HEK293 (cell line): Measurements from ENCODE around the gene NOL4L.

Experiments used
- CTCF ChIA-PET: fragments of 350-600 bp; formaldehyde crosslinking; extraction: SDS; loops from one replicate; lab custom pipeline; 2021; ENCODE audit warnings: antibody characterized with exemption; lab: Yijun Ruan, JAX
- POLR2A ChIA-PET: fragments of 300-600 bp; formaldehyde crosslinking; extraction: SDS; loops from one replicate; lab custom pipeline; 2020; ENCODE audit warnings: antibody characterized with exemption, inconsistent platforms; lab: Yijun Ruan, JAX
- H3K27ac ChIP-seq: fragments of 200-500 bp; sonication (Bioruptor generic); 2 replicates; pipeline ENCODE4 v1.5.1; 2014; ENCODE audit warnings: low read depth, low read length, control low read depth, inconsistent platforms; ENCODE audit errors: extremely low read depth
- H3K36me3 ChIP-seq, 2 experiments: fragments of 200-500 bp in 1 of 2; sonication (Bioruptor generic) in 1 of 2; 1 replicate in 1 of 2; 2 replicates in 1 of 2; pipeline ENCODE4 v1.5.1; 2014 to 2017; ENCODE audit warnings: inconsistent platforms in 2 of 2, low read length in 2 of 2; ENCODE audit not compliant: control insufficient read depth in 2 of 2, insufficient read depth in 1 of 2
- H3K4me1 ChIP-seq: fragments of 200-500 bp; sonication (Bioruptor generic); 2 replicates; pipeline ENCODE4 v1.5.1; 2014; ENCODE audit warnings: mild to moderate bottlenecking, low read length, inconsistent platforms; ENCODE audit not compliant: control insufficient read depth, insufficient read depth
- H3K4me3 ChIP-seq: 2 replicates; pipeline ENCODE4 v1.5.1; 2011; ENCODE audit warnings: low read depth, mild to moderate bottlenecking, control low read depth, low read length, moderate library complexity
- H3K9me3 ChIP-seq: fragments of 200-500 bp; sonication (Bioruptor generic); 2 replicates; pipeline ENCODE4 v1.5.1; 2014; ENCODE audit warnings: low read depth, low read length, inconsistent platforms; ENCODE audit not compliant: control insufficient read depth, insufficient read depth
- HOXA7 ChIP-seq: sonication (generic); formaldehyde crosslinking; IDR thresholded peaks from 2 replicates; pipeline ENCODE4 v1.8.1; 2022; ENCODE audit warnings: missing genetic modification reagents, borderline replicate concordance
- IKZF3 ChIP-seq: fragments of 450-650 bp; IDR thresholded peaks from 2 replicates; pipeline ENCODE4 v1.5.0; 2018; ENCODE audit warnings: missing biosample characterization, mild to moderate bottlenecking, missing genetic modification characterization, moderate library complexity
- SETDB1 ChIP-seq: IDR thresholded peaks from one replicate; pipeline ENCODE4 v1.6.1; 2017; ENCODE audit warnings: mild to moderate bottlenecking, low read length, moderate library complexity, mixed read lengths; ENCODE audit not compliant: insufficient read length
- ZNF140 ChIP-seq: fragments of 450-650 bp; formaldehyde crosslinking; IDR thresholded peaks from 2 replicates; pipeline ENCODE4 v1.5.1; 2016; ENCODE audit warnings: missing biosample characterization, missing genetic modification characterization
- ZNF146 ChIP-seq: fragments of 450-650 bp; formaldehyde crosslinking; IDR thresholded peaks from 2 replicates; pipeline ENCODE4 v1.5.1; 2016; ENCODE audit warnings: missing biosample characterization, missing genetic modification characterization
- ZNF16 ChIP-seq: fragments of 450-650 bp; formaldehyde crosslinking; IDR thresholded peaks from 2 replicates; pipeline ENCODE4 v1.5.1; 2016; ENCODE audit warnings: low read depth, missing biosample characterization, missing genetic modification characterization
- ZNF292 ChIP-seq: fragments of 450-650 bp; formaldehyde crosslinking; IDR thresholded peaks from 2 replicates; pipeline ENCODE4 v1.5.1; 2016; ENCODE audit warnings: low read depth, missing biosample characterization, missing genetic modification characterization, borderline replicate concordance
- ZNF335 ChIP-seq: fragments of 450-650 bp; formaldehyde crosslinking; conservative IDR thresholded peaks from 2 replicates; pipeline ENCODE4 v1.5.1; 2016; ENCODE audit warnings: missing biosample characterization, missing genetic modification characterization
- ZNF416 ChIP-seq: fragments of 450-650 bp; formaldehyde crosslinking; IDR thresholded peaks from 2 replicates; pipeline ENCODE4 v1.5.1; 2016; ENCODE audit warnings: missing biosample characterization, missing genetic modification characterization
- ZNF530 ChIP-seq: fragments of 450-650 bp; formaldehyde crosslinking; IDR thresholded peaks from 2 replicates; pipeline ENCODE4 v1.5.1; 2016; ENCODE audit warnings: low read depth, missing biosample characterization, missing genetic modification characterization
- ZNF621 ChIP-seq: fragments of 450-650 bp; formaldehyde crosslinking; IDR thresholded peaks from 2 replicates; pipeline ENCODE4 v1.5.1; 2017; ENCODE audit warnings: missing biosample characterization, missing genetic modification characterization
- ZNF701 ChIP-seq: fragments of 450-650 bp; formaldehyde crosslinking; IDR thresholded peaks from 2 replicates; pipeline ENCODE4 v1.5.1; 2016; ENCODE audit warnings: missing biosample characterization, missing genetic modification characterization
- ZNF768 ChIP-seq: fragments of 450-650 bp; formaldehyde crosslinking; IDR thresholded peaks from 2 replicates; pipeline ENCODE4 v1.5.1; 2018; ENCODE audit warnings: missing biosample characterization, mild to moderate bottlenecking, missing genetic modification characterization
- ZNF776 ChIP-seq: fragments of 450-650 bp; formaldehyde crosslinking; IDR thresholded peaks from 2 replicates; pipeline ENCODE4 v1.5.0; 2017; ENCODE audit warnings: missing biosample characterization, missing genetic modification characterization, borderline replicate concordance
- ZNF791 ChIP-seq: fragments of 450-650 bp; formaldehyde crosslinking; IDR thresholded peaks from 2 replicates; pipeline ENCODE4 v1.5.1; 2016; ENCODE audit warnings: missing biosample characterization, missing genetic modification characterization
- TF ChIP-seq, protein P1 (sequence below): fragments of 450-650 bp; formaldehyde crosslinking; conservative IDR thresholded peaks from 2 replicates; pipeline ENCODE4 v1.5.1; 2016; ENCODE audit warnings: low read depth, missing biosample characterization, missing genetic modification characterization
- TF ChIP-seq, protein P2 (sequence below): fragments of 450-650 bp; formaldehyde crosslinking; IDR thresholded peaks from 2 replicates; pipeline ENCODE4 v1.5.1; 2016; ENCODE audit warnings: missing biosample characterization, missing genetic modification characterization, low read depth

Gene NOL4L

DNA sequence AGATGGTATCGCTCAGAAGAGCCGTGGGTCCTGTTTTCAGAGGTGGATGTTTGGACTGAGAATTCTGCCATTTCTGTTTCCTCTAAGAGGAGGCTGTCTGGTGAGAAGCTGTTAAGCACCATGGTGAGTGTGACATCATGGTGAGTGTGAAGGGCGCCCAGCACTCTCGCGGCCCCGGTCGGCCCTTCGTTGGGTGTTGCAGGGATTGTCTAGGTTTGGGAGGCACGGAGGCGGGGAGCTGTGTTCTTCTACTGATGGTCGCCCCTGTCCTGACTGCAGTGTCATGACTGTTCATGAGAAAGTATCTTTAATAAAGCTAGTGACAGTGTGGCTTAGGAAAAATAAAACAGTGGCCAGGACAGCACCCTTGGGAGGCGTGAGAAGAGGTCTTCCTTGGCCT is 70.4 kb downstream of the NOL4L start:
- ChIA-PET POLR2A (no interaction called here), CTCF (interaction anchor here (0.6 to 2.8 kb wide), 3 partner anchors 10 to 198 kb away, joined by 3 to 15 read pairs (median 4); no protein-coding TSS in a partner anchor)
- no peaks in the 10 kb centered on the region for H3K9me3 ChIP-seq
- no peak overlapping the region for H3K4me3 ChIP-seq
- no peak overlapping the region for H3K27ac ChIP-seq
- no peaks in the 10 kb centered on the region; the same call in none of the 2 replicates for H3K4me1 ChIP-seq
- peaks cover 0 to 3% of the 10 kb centered on the region in 2 experiments; a peak in 1 of 3 replicates for H3K36me3 ChIP-seq
- TF ChIP-seq ZNF140 (tag by site-specific recombination) = no peak
- TF ChIP-seq ZNF292 = no peak

DNA sequence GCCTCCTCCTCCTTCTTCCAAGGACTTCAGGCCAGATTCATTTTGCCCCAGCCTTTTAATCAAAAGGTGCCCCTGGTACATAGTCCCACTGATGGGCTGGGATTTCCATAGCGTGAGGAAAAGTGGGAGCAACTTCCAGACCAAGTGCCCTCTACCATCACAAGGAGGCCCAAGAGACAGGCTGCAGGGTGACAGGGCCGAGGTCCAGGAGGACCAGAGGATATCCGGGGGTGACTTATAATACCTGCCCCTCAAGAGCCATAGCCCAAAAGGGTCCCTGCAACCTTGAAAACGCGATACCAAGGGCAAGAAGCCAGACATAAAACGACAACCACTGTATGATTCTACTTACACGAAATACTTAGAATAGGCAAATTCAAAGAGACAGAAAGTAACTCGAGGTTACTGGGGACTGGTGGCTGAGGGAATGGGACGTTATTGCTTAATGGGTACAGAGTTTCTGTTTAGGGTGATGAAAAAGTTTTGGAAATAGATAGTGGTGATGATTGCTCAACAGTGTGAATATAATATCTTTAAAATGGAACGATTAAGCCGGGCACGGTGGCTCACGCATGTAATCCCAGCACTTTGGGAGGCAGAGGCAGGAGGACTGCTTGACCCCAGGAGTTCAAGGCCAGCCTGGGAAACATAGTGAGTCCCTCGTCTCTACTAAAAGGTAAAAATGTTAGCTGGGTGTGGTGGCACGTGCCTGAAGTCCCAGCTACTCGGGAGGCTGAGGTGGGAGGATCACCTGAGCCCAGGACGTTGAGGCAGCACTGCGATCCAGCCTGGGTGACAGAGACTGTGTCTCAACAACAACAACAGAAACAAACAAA is 71.9 kb downstream of the NOL4L start:
- Histone ChIP-seq H3K36me3 (no peaks in the 10 kb centered on the region), H3K27ac (no peak overlapping the region), H3K4me1 (no peaks in the 10 kb centered on the region; the same call in none of the 2 replicates), H3K9me3 (no peaks in the 10 kb centered on the region), H3K4me3 (no peak overlapping the region)
- ChIA-PET CTCF (no interaction called here), POLR2A (no interaction called here)
- TF ChIP-seq ZNF776 (tag by site-specific recombination) = no peak
- TF ChIP-seq, protein P1, sequence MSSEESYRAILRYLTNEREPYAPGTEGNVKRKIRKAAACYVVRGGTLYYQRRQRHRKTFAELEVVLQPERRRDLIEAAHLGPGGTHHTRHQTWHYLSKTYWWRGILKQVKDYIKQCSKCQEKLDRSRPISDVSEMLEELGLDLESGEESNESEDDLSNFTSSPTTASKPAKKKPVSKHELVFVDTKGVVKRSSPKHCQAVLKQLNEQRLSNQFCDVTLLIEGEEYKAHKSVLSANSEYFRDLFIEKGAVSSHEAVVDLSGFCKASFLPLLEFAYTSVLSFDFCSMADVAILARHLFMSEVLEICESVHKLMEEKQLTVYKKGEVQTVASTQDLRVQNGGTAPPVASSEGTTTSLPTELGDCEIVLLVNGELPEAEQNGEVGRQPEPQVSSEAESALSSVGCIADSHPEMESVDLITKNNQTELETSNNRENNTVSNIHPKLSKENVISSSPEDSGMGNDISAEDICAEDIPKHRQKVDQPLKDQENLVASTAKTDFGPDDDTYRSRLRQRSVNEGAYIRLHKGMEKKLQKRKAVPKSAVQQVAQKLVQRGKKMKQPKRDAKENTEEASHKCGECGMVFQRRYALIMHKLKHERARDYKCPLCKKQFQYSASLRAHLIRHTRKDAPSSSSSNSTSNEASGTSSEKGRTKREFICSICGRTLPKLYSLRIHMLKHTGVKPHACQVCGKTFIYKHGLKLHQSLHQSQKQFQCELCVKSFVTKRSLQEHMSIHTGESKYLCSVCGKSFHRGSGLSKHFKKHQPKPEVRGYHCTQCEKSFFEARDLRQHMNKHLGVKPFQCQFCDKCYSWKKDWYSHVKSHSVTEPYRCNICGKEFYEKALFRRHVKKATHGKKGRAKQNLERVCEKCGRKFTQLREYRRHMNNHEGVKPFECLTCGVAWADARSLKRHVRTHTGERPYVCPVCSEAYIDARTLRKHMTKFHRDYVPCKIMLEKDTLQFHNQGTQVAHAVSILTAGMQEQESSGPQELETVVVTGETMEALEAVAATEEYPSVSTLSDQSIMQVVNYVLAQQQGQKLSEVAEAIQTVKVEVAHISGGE (tag by site-specific recombination) = no peak
- no peak for TF ChIP-seq ZNF701 (tag by site-specific recombination)
- TF ChIP-seq ZNF146 = no peak
- TF ChIP-seq, protein P2, sequence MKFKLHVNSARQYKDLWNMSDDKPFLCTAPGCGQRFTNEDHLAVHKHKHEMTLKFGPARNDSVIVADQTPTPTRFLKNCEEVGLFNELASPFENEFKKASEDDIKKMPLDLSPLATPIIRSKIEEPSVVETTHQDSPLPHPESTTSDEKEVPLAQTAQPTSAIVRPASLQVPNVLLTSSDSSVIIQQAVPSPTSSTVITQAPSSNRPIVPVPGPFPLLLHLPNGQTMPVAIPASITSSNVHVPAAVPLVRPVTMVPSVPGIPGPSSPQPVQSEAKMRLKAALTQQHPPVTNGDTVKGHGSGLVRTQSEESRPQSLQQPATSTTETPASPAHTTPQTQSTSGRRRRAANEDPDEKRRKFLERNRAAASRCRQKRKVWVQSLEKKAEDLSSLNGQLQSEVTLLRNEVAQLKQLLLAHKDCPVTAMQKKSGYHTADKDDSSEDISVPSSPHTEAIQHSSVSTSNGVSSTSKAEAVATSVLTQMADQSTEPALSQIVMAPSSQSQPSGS (tag by site-specific recombination) = no peak
- TF ChIP-seq ZNF791 (tag by site-specific recombination) = no peak
- TF ChIP-seq ZNF16 (tag by site-specific recombination) = no peak
- TF ChIP-seq ZNF416 (tag by site-specific recombination) = no peak
- no peak for TF ChIP-seq HOXA7 (CRISPR knock-in tag)
- TF ChIP-seq SETDB1 = no peak
- TF ChIP-seq, all 188 proteins: peak for 0

DNA sequence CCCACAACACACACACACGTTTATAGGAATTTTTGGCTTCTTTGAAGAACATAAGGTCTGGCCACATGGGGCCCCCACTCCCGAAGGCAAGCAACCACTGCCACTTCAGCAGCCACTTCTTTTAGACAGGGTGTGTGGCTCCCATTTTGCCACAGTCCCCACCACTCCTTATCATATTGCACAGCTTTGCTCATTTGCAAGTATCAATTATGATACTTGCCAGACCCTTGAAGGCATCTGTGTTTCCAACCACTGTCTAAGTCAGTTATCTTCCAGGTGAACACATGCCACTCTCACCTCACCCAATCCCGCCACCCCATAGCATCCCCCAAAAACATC is 73.1 kb downstream of the NOL4L start:
- ChIA-PET CTCF (no interaction called here), POLR2A (no interaction called here)
- Histone ChIP-seq H3K4me3 (no peak overlapping the region), H3K27ac (no peak overlapping the region), H3K9me3 (no peaks in the 10 kb centered on the region), H3K4me1 (no peaks in the 10 kb centered on the region; the same call in none of the 2 replicates), H3K36me3 (no peaks in the 10 kb centered on the region)
- no peak for TF ChIP-seq ZNF768
- no peak for TF ChIP-seq IKZF3
- TF ChIP-seq ZNF530 = no peak
- TF ChIP-seq ZNF621 = no peak
- no peak for TF ChIP-seq ZNF335
